H1 (cell line): ENCODE results near the gene ASPG. TPM values are rescaled to one million over a fixed set of nuclear protein-coding genes. Genes with fewer than 3 reads are reported as not detected.

Source experiments
- CTCF ChIA-PET: fragments of 300-600 bp; sonication (Branson Sonifier 250); formaldehyde crosslinking; loops from one replicate; lab custom pipeline; 2021; ENCODE audit not compliant: partially characterized antibody; lab: Charles Lee
- POLR2A ChIA-PET: fragments of 300-600 bp; sonication (Branson Sonifier 250); formaldehyde crosslinking; loops from one replicate; lab custom pipeline; 2021; ENCODE audit warnings: inconsistent platforms; ENCODE audit not compliant: partially characterized antibody; lab: Charles Lee
- DNase-seq, 2 experiments: peaks; one replicate each; pipeline versions ENCODE4 v3.0.0 to v3.0.0-alpha.2; 2010 to 2022; ENCODE audit warnings: low spot score in 2 of 2, low read depth in 1 of 2, mixed read lengths in 1 of 2
- FAIRE-seq: peaks from 2 replicates; lab custom pipeline; 2011; peaks lifted over from hg19 to GRCh38; lab: Jason Lieb, UNC
- H2AFZ ChIP-seq: 2 replicates; pipeline ENCODE4 v1.8.1; 2012; ENCODE audit warnings: low read length, inconsistent platforms
- H2AK5ac ChIP-seq: 2 replicates; pipeline ENCODE4 v1.6.1; 2013; ENCODE audit warnings: low read depth, low read length
- H2BK120ac ChIP-seq: replicated peaks from 2 replicates; pipeline ENCODE3; 2013; ENCODE audit warnings: low read depth, low read length, inconsistent platforms
- H2BK12ac ChIP-seq: 2 replicates; pipeline ENCODE4 v1.6.1; 2013; ENCODE audit warnings: low read depth, low read length
- H2BK15ac ChIP-seq: 2 replicates; pipeline ENCODE4 v1.6.1; 2013; ENCODE audit warnings: low read length
- H2BK20ac ChIP-seq: 2 replicates; pipeline ENCODE4 v1.6.1; 2013; ENCODE audit warnings: low read length
- H2BK5ac ChIP-seq: 2 replicates; pipeline ENCODE4 v1.6.1; 2013; ENCODE audit warnings: low read depth, low read length
- H3K14ac ChIP-seq: 2 replicates; pipeline ENCODE4 v1.6.1; 2013; ENCODE audit warnings: inconsistent platforms; ENCODE audit not compliant: insufficient read length
- H3K18ac ChIP-seq: 2 replicates; pipeline ENCODE4 v1.6.1; 2013; ENCODE audit warnings: low read length; ENCODE audit errors: extremely low read depth
- H3K23ac ChIP-seq: 2 replicates; pipeline ENCODE4 v1.6.1; 2013; ENCODE audit warnings: inconsistent platforms; ENCODE audit not compliant: insufficient read length
- H3K23me2 ChIP-seq: 2 replicates; pipeline ENCODE4 v1.6.1; 2013; ENCODE audit warnings: low read depth, low read length
- H3K27ac ChIP-seq: 2 replicates; pipeline ENCODE4 v1.6.1; 2011; ENCODE audit warnings: low read depth, low read length, inconsistent platforms
- H3K27me3 ChIP-seq, 4 experiments: replicated peaks in 1 of 4; 1 replicate in 1 of 4; 2 replicates in 3 of 4; pipeline versions ENCODE4 v1.6.1 to v1.8.1; 2011 to 2013; ENCODE audit warnings: low read length in 3 of 4, mild to moderate bottlenecking in 3 of 4, inconsistent platforms in 2 of 4, mixed read lengths in 2 of 4, moderate library complexity in 1 of 4; ENCODE audit not compliant: control insufficient read depth in 3 of 4, insufficient read depth in 3 of 4; ENCODE audit errors: extremely low read depth in 1 of 4
- H3K36me3 ChIP-seq, 4 experiments: 2 replicates each; pipeline versions ENCODE4 v1.6.1 to v1.8.1; 2011 to 2013; ENCODE audit warnings: mild to moderate bottlenecking in 4 of 4, low read length in 3 of 4, moderate library complexity in 2 of 4, control low read depth in 1 of 4, inconsistent platforms in 1 of 4; ENCODE audit not compliant: insufficient read depth in 4 of 4, control insufficient read depth in 2 of 4
- H3K4ac ChIP-seq: replicated peaks from 2 replicates; pipeline ENCODE3; 2013; ENCODE audit warnings: low read length, low read depth, mixed read lengths, inconsistent platforms; ENCODE audit not compliant: insufficient read length
- H3K4me1 ChIP-seq, 4 experiments: replicated peaks in 1 of 4; 1 replicate in 1 of 4; 2 replicates in 3 of 4; pipeline versions ENCODE4 v1.6.1 to v1.8.1; 2011 to 2013; ENCODE audit warnings: low read length in 3 of 4, inconsistent platforms in 2 of 4, mixed read lengths in 1 of 4; ENCODE audit not compliant: insufficient read depth in 4 of 4, control insufficient read depth in 3 of 4
- H3K4me2 ChIP-seq, 2 experiments: 2 replicates each; pipeline versions ENCODE4 v1.6.1 to v1.8.1; 2011 to 2013; ENCODE audit warnings: low read depth in 2 of 2, low read length in 2 of 2, control low read depth in 1 of 2, inconsistent platforms in 1 of 2, mild to moderate bottlenecking in 1 of 2; ENCODE audit not compliant: insufficient read depth in 1 of 2
- H3K4me3 ChIP-seq, 4 experiments: fragments of 200-600, 300-600 bp in 1 of 4; sonication (generic), shearing (Covaris generic), sonication (Bioruptor Twin) in 1 of 4; 2 replicates each; pipeline versions ENCODE4 v1.5.1 to v1.8.1; 2011 to 2016; ENCODE audit warnings: low read length in 4 of 4, low read depth in 3 of 4, control low read depth in 2 of 4, inconsistent platforms in 2 of 4, mild to moderate bottlenecking in 2 of 4, mixed read lengths in 1 of 4, moderate library complexity in 1 of 4; ENCODE audit not compliant: insufficient read depth in 2 of 4; ENCODE audit errors: extremely low read depth in 1 of 4
- H3K56ac ChIP-seq: replicated peaks from 2 replicates; pipeline ENCODE3; 2013; ENCODE audit warnings: low read depth, mild to moderate bottlenecking, mixed read lengths, low read length, inconsistent platforms; ENCODE audit not compliant: insufficient read length
- H3K79me1 ChIP-seq: 2 replicates; pipeline ENCODE4 v1.6.1; 2013; ENCODE audit warnings: low read depth, low read length, control low read depth
- H3K79me2 ChIP-seq, 2 experiments: 2 replicates each; pipeline versions ENCODE4 v1.6.1 to v1.8.1; 2012 to 2013; ENCODE audit warnings: low read length in 2 of 2, mild to moderate bottlenecking in 2 of 2, inconsistent platforms in 1 of 2; ENCODE audit not compliant: insufficient read depth in 2 of 2, control insufficient read depth in 1 of 2
- H3K9ac ChIP-seq, 4 experiments: replicated peaks in 1 of 4; 1 replicate in 1 of 4; 2 replicates in 3 of 4; pipeline versions ENCODE4 v1.6.1 to v1.8.1; 2011 to 2013; ENCODE audit warnings: low read depth in 3 of 4, low read length in 3 of 4, control low read depth in 2 of 4, mild to moderate bottlenecking in 2 of 4, moderate library complexity in 2 of 4, inconsistent platforms in 1 of 4; ENCODE audit errors: extremely low read depth in 1 of 4
- H3K9me3 ChIP-seq, 2 experiments: 2 replicates each; pipeline versions ENCODE4 v1.6.1 to v1.8.1; 2012 to 2013; ENCODE audit warnings: mild to moderate bottlenecking in 2 of 2, moderate library complexity in 2 of 2, control low read depth in 1 of 2, inconsistent platforms in 1 of 2, low read depth in 1 of 2, low read length in 1 of 2, mixed read lengths in 1 of 2; ENCODE audit not compliant: insufficient read depth in 2 of 2
- H4K20me1 ChIP-seq, 2 experiments: replicated peaks in 1 of 2; 2 replicates each; pipeline versions ENCODE3 to v1.8.1; 2011 to 2013; ENCODE audit warnings: inconsistent platforms in 2 of 2, low read length in 2 of 2, mild to moderate bottlenecking in 1 of 2; ENCODE audit not compliant: insufficient read depth in 2 of 2, control insufficient read depth in 1 of 2
- H4K5ac ChIP-seq: 2 replicates; pipeline ENCODE4 v1.6.1; 2013; ENCODE audit warnings: low read length, low read depth, mixed read lengths, inconsistent platforms; ENCODE audit not compliant: insufficient read length
- H4K8ac ChIP-seq: 2 replicates; pipeline ENCODE4 v1.8.0; 2013; ENCODE audit warnings: mild to moderate bottlenecking, moderate library complexity, low read length, inconsistent platforms; ENCODE audit not compliant: insufficient read depth; ENCODE audit errors: extremely low read depth
- H4K91ac ChIP-seq: replicated peaks from 2 replicates; pipeline ENCODE3; 2013; ENCODE audit warnings: low read length, mixed read lengths, inconsistent platforms; ENCODE audit not compliant: insufficient read length
- WGBS, 2 experiments: shearing (Covaris generic) in 1 of 2; methylation state at CpG; one replicate each; pipeline versions ENCODE4 v1.1.6 to v1.1.7; 2013 to 2015; ENCODE audit warnings: low lambda C conversion rate in 2 of 2, mixed read lengths in 2 of 2, inconsistent platforms in 1 of 2, low coverage in 1 of 2, missing lambda C conversion rate in 1 of 2; ENCODE audit not compliant: insufficient replicate concordance in 2 of 2, insufficient coverage in 1 of 2, insufficient read length in 1 of 2; ENCODE audit errors: extremely low coverage in 1 of 2, missing lambda C conversion rate in 1 of 2; 5-methylcytosine and 5-hydroxymethylcytosine counted together
- polyA plus RNA-seq, 7 experiments: library from polyadenylated mRNA; depleted of rRNA in 3 of 7; stranded (reverse) in 5 of 7; unstranded in 2 of 7; fragments of >200 nt in 5 of 7; fragments of 200-250 nt in 2 of 7; gene quantifications; 1 replicate in 5 of 7; 2 replicates in 1 of 7; 4 replicates in 1 of 7; pipeline versions ENCODE4 v1.2.1 to v1.2.3, GENCODE V29; 2011 to 2013; ENCODE audit warnings: missing spikeins in 2 of 7, mixed read lengths in 2 of 7
- total RNA-seq: library from RNA; stranded (reverse); fragmentation: NEBNext Ultra II Directional; extraction: Animal tissue kit (Norgen Biotek cat#: 25700); gene quantifications from 2 replicates; pipeline ENCODE4 v1.2.1, GENCODE V29; 2021

ASPG gene
- total and polyA plus RNA-seq, 2 of the 8 experiments (the other 6 are each of a cell fraction or from before 2014, with no cell fraction given): 0.34 to 0.59 TPM

DNA sequence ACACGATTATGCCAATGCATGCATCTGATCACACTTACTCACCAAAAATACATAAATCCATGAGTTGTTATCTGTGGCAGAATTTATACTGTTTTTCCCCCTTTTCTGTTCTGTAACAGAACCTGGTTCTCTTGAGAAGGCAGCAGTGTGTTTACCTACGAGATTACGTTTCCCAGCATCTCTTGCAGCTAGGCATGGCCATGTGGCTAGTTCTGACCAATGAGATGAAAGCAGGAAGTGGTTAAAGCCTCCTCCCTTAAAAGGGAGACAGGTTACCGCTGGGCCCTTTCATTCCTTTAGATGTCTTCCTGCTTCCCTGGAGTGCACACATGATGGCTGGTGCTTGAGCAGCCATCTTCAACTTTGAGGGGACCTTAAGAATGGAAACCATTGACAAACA is 11.7 kb upstream of the ASPG start:
- H3K23me2 ChIP-seq: no peaks in the 10 kb centered on the region
- no peak overlapping the region for H3K4me3 ChIP-seq
- no peak for DNase-seq
- no peak for FAIRE-seq
- no peak overlapping the region for H4K91ac ChIP-seq
- no peak overlapping the region for H2AK5ac ChIP-seq
- ChIA-PET POLR2A (no interaction called here), CTCF (interaction anchor here (0.8 kb wide), 1 partner anchor 41 kb away, joined by 3 read pairs; no protein-coding TSS in a partner anchor)
- no peaks in the 10 kb centered on the region for H3K36me3 ChIP-seq
- H3K18ac ChIP-seq: no peak overlapping the region
- H3K9me3 ChIP-seq: peaks cover 8 to 9% of the 10 kb centered on the region in 2 experiments
- H2BK20ac ChIP-seq: no peak overlapping the region
- H3K4me1 ChIP-seq: no peaks in the 10 kb centered on the region
- no peak overlapping the region for H2AFZ ChIP-seq
- no peaks in the 10 kb centered on the region for H4K20me1 ChIP-seq
- no peak overlapping the region for H3K27ac ChIP-seq
- H3K27me3 ChIP-seq: no peaks in the 10 kb centered on the region
- H2BK5ac ChIP-seq: no peak overlapping the region
- H2BK120ac ChIP-seq: no peak overlapping the region
- H2BK15ac ChIP-seq: no peak overlapping the region
- H4K5ac ChIP-seq: no peak overlapping the region
- H3K14ac ChIP-seq: no peak overlapping the region
- H3K4ac ChIP-seq: no peak overlapping the region
- H2BK12ac ChIP-seq: no peak overlapping the region
- no peak overlapping the region for H3K56ac ChIP-seq
- no peak overlapping the region for H3K9ac ChIP-seq
- no peak overlapping the region for H3K4me2 ChIP-seq
- H3K23ac ChIP-seq: no peak overlapping the region
- H3K79me1 ChIP-seq: no peaks in the 10 kb centered on the region
- WGBS, 2 experiments: 70% methylated on average over 4 of the region's 4 CpGs; no CpG with 5 or more reads in 1 of the 2 experiments
- no peak overlapping the region for H4K8ac ChIP-seq
- no peaks in the 10 kb centered on the region for H3K79me2 ChIP-seq
